HEK293 (cell line): ENCODE data around the gene DNAJC27.

Experiments used
- EGR2 ChIP-seq: fragments of 450-650 bp; formaldehyde crosslinking; IDR thresholded peaks from 2 replicates; pipeline ENCODE4 v1.5.1; 2016; ENCODE audit warnings: low read depth, missing biosample characterization, missing genetic modification characterization
- GLI4 ChIP-seq: fragments of 450-650 bp; formaldehyde crosslinking; IDR thresholded peaks from 2 replicates; pipeline ENCODE4 v1.5.1; 2016; ENCODE audit warnings: missing biosample characterization, missing genetic modification characterization
- GLIS1 ChIP-seq: fragments of 450-650 bp; formaldehyde crosslinking; IDR thresholded peaks from 2 replicates; pipeline ENCODE4 v1.5.1; 2016; ENCODE audit warnings: missing biosample characterization, missing genetic modification characterization
- INSM2 ChIP-seq: fragments of 450-650 bp; formaldehyde crosslinking; IDR thresholded peaks from 2 replicates; pipeline ENCODE4 v1.5.1; 2016; ENCODE audit warnings: missing biosample characterization, missing genetic modification characterization
- SETDB1 ChIP-seq: IDR thresholded peaks from one replicate; pipeline ENCODE4 v1.6.1; 2017; ENCODE audit warnings: mild to moderate bottlenecking, low read length, moderate library complexity, mixed read lengths; ENCODE audit not compliant: insufficient read length
- TSHZ1 ChIP-seq: fragments of 450-650 bp; formaldehyde crosslinking; IDR thresholded peaks from 2 replicates; pipeline ENCODE4 v1.5.1; 2016; ENCODE audit warnings: missing biosample characterization, missing genetic modification characterization, borderline replicate concordance
- ZBTB10 ChIP-seq: fragments of 450-650 bp; formaldehyde crosslinking; IDR thresholded peaks from 2 replicates; pipeline ENCODE4 v1.5.1; 2016; ENCODE audit warnings: missing biosample characterization, missing genetic modification characterization
- ZEB2 ChIP-seq: fragments of 450-650 bp; formaldehyde crosslinking; IDR thresholded peaks from 2 replicates; pipeline ENCODE4 v1.5.1; 2016; ENCODE audit warnings: missing biosample characterization, missing genetic modification characterization
- ZFP3 ChIP-seq: fragments of 450-650 bp; formaldehyde crosslinking; IDR thresholded peaks from 2 replicates; pipeline ENCODE4 v1.5.1; 2016; ENCODE audit warnings: low read depth, missing biosample characterization, missing genetic modification characterization
- ZNF138 ChIP-seq: fragments of 450-650 bp; formaldehyde crosslinking; IDR thresholded peaks from 2 replicates; pipeline ENCODE4 v1.5.1; 2016; ENCODE audit warnings: missing biosample characterization, missing genetic modification characterization, borderline replicate concordance
- ZNF157 ChIP-seq: fragments of 450-650 bp; formaldehyde crosslinking; IDR thresholded peaks from 2 replicates; pipeline ENCODE4 v1.5.1; 2016; ENCODE audit warnings: missing biosample characterization, missing genetic modification characterization
- ZNF202 ChIP-seq: fragments of 450-650 bp; formaldehyde crosslinking; IDR thresholded peaks from 2 replicates; pipeline ENCODE4 v1.5.1; 2016; ENCODE audit warnings: missing biosample characterization, missing genetic modification characterization, borderline replicate concordance
- ZNF24 ChIP-seq: fragments of 450-650 bp; formaldehyde crosslinking; IDR thresholded peaks from 2 replicates; pipeline ENCODE4 v1.5.1; 2016; ENCODE audit warnings: missing biosample characterization, missing genetic modification characterization
- ZNF292 ChIP-seq: fragments of 450-650 bp; formaldehyde crosslinking; IDR thresholded peaks from 2 replicates; pipeline ENCODE4 v1.5.1; 2016; ENCODE audit warnings: low read depth, missing biosample characterization, missing genetic modification characterization, borderline replicate concordance
- ZNF350 ChIP-seq: fragments of 450-650 bp; formaldehyde crosslinking; IDR thresholded peaks from 2 replicates; pipeline ENCODE4 v1.5.0; 2017; ENCODE audit warnings: missing biosample characterization, mild to moderate bottlenecking, missing genetic modification characterization
- ZNF354C ChIP-seq: fragments of 450-650 bp; formaldehyde crosslinking; IDR thresholded peaks from 2 replicates; pipeline ENCODE4 v1.5.1; 2016; ENCODE audit warnings: missing biosample characterization, missing genetic modification characterization, low read depth, borderline replicate concordance
- ZNF362 ChIP-seq: fragments of 450-650 bp; formaldehyde crosslinking; IDR thresholded peaks from 2 replicates; pipeline ENCODE4 v1.5.1; 2016; ENCODE audit warnings: missing biosample characterization, missing genetic modification characterization
- ZNF416 ChIP-seq: fragments of 450-650 bp; formaldehyde crosslinking; IDR thresholded peaks from 2 replicates; pipeline ENCODE4 v1.5.1; 2016; ENCODE audit warnings: missing biosample characterization, missing genetic modification characterization
- ZNF473 ChIP-seq: fragments of 450-650 bp; formaldehyde crosslinking; IDR thresholded peaks from 2 replicates; pipeline ENCODE4 v1.5.1; 2017; ENCODE audit warnings: missing biosample characterization, missing genetic modification characterization
- ZNF501 ChIP-seq: fragments of 450-650 bp; formaldehyde crosslinking; IDR thresholded peaks from 2 replicates; pipeline ENCODE4 v1.5.1; 2016; ENCODE audit warnings: missing biosample characterization, missing genetic modification characterization
- ZNF549 ChIP-seq: fragments of 450-650 bp; IDR thresholded peaks from 2 replicates; pipeline ENCODE4 v1.5.1; 2018; ENCODE audit warnings: missing biosample characterization, missing genetic modification characterization, mild to moderate bottlenecking, inconsistent platforms, moderate library complexity
- ZNF624 ChIP-seq: fragments of 450-650 bp; formaldehyde crosslinking; IDR thresholded peaks from 2 replicates; pipeline ENCODE4 v1.5.1; 2017; ENCODE audit warnings: missing biosample characterization, missing genetic modification characterization
- ZNF629 ChIP-seq: fragments of 450-650 bp; formaldehyde crosslinking; IDR thresholded peaks from 2 replicates; pipeline ENCODE4 v1.5.1; 2017; ENCODE audit warnings: missing biosample characterization, missing genetic modification characterization
- ZNF660 ChIP-seq: fragments of 450-650 bp; IDR thresholded peaks from 2 replicates; pipeline ENCODE4 v1.5.1; 2018; ENCODE audit warnings: missing biosample characterization, mild to moderate bottlenecking, missing genetic modification characterization
- ZNF677 ChIP-seq: fragments of 450-650 bp; IDR thresholded peaks from 2 replicates; pipeline ENCODE4 v1.5.0; 2018; ENCODE audit warnings: missing biosample characterization, mild to moderate bottlenecking, missing genetic modification characterization, moderate library complexity
- ZNF785 ChIP-seq: fragments of 450-650 bp; formaldehyde crosslinking; IDR thresholded peaks from 2 replicates; pipeline ENCODE4 v1.5.1; 2016; ENCODE audit warnings: missing biosample characterization, missing genetic modification characterization
- ZNF792 ChIP-seq: fragments of 450-650 bp; formaldehyde crosslinking; IDR thresholded peaks from 2 replicates; pipeline ENCODE4 v1.5.1; 2016; ENCODE audit warnings: missing biosample characterization, missing genetic modification characterization
- ZSCAN30 ChIP-seq: fragments of 450-650 bp; IDR thresholded peaks from 2 replicates; pipeline ENCODE4 v1.5.1; 2018; ENCODE audit warnings: missing biosample characterization, mild to moderate bottlenecking, missing genetic modification characterization, moderate library complexity
- ZSCAN5A ChIP-seq: fragments of 450-650 bp; formaldehyde crosslinking; IDR thresholded peaks from 2 replicates; pipeline ENCODE4 v1.5.1; 2016; ENCODE audit warnings: missing biosample characterization, missing genetic modification characterization

Gene DNAJC27

GRCh38 chr2:24971536-24972314 is at the start of gene DNAJC27 (continued):
- TF ChIP-seq TSHZ1 (tag by site-specific recombination) = no peak
- TF ChIP-seq GLIS1 (tag by site-specific recombination) = peak; percentile 56
- TF ChIP-seq ZNF785 (tag by site-specific recombination) = no peak
- no peak for TF ChIP-seq ZNF202
- TF ChIP-seq ZNF660 (tag by site-specific recombination) = peak; percentile 50; the same call in 1 of the 2 replicates
- no peak for TF ChIP-seq ZSCAN5A (tag by site-specific recombination)
- no peak for TF ChIP-seq ZNF350 (tag by site-specific recombination)
- TF ChIP-seq ZBTB10 (tag by site-specific recombination) = peak; percentile 83
- TF ChIP-seq ZNF624 = no peak
- TF ChIP-seq ZNF677 (tag by site-specific recombination) = no peak
- TF ChIP-seq GLI4 (tag by site-specific recombination) = peak; percentile 57; the same call in 1 of the 2 replicates
- 0 out of 2 replicates have a peak, but pooled peaks have one; percentile 10 for TF ChIP-seq INSM2
- TF ChIP-seq ZNF629 = peak; percentile 95
- no peak for TF ChIP-seq ZFP3 (tag by site-specific recombination)
- TF ChIP-seq ZNF501 (tag by site-specific recombination) = 0 out of 2 replicates have a peak, but pooled peaks have one; percentile 56
- 0 out of 2 replicates have a peak, but pooled peaks have one; percentile 50 for TF ChIP-seq ZNF362 (tag by site-specific recombination)
- TF ChIP-seq ZSCAN30 (tag by site-specific recombination) = peak; percentile 36; the same call in 1 of the 2 replicates
- TF ChIP-seq ZEB2 = peak; percentile 76; the same call in 1 of the 2 replicates
- no peak for TF ChIP-seq ZNF549 (tag by site-specific recombination)
- TF ChIP-seq EGR2 (tag by site-specific recombination) = peak; percentile 94
- TF ChIP-seq ZNF473 = no peak
- peak; percentile 47; the same call in 1 of the 2 replicates for TF ChIP-seq ZNF24 (tag by site-specific recombination)
- no peak; the same call in 1 of the 2 replicates for TF ChIP-seq ZNF792
- no peak for TF ChIP-seq ZNF138 (tag by site-specific recombination)
- no peak for TF ChIP-seq ZNF416 (tag by site-specific recombination)
- TF ChIP-seq SETDB1 = no peak
- no peak for TF ChIP-seq ZNF292 (tag by site-specific recombination)
- no peak for TF ChIP-seq ZNF354C
- no peak for TF ChIP-seq ZNF157 (tag by site-specific recombination)
